Right atrium auricular region (tissue), 2 donors: ENCODE results near the gene FARS2. TPM values are rescaled to one million over a fixed set of nuclear protein-coding genes. Genes with fewer than 3 reads are reported as not detected.
A peak's percentile ranks its signal among the peaks of the same experiment; 100 is the strongest.

Source experiments
- DNase-seq: peaks from one replicate; pipeline ENCODE4 v3.0.0-alpha.2; 2019; ENCODE audit warnings: low spot score
- H3K27ac ChIP-seq, 2 donors: fragments of 200-600 bp; sonication (generic); 1 replicate in 1 of 2; 2 replicates in 1 of 2; pipeline ENCODE4 v1.5.1; 2016 to 2019
- H3K27me3 ChIP-seq, 2 donors: fragments of 200-600 bp; sonication (generic); one replicate each; pipeline versions ENCODE4 v1.5.1 to v1.6.0; 2017 to 2019
- H3K36me3 ChIP-seq: fragments of 200-600 bp; sonication (generic); one replicate; pipeline ENCODE4 v1.5.1; 2016
- H3K4me1 ChIP-seq, 2 donors: fragments of 200-600 bp; sonication (generic); one replicate each; pipeline versions ENCODE4 v1.5.1 to v1.6.0; 2017 to 2019
- H3K4me3 ChIP-seq, 2 donors: fragments of 200-600 bp; sonication (generic); 1 replicate in 1 of 2; 2 replicates in 1 of 2; pipeline ENCODE4 v1.5.1; 2017 to 2019; ENCODE audit warnings: mild to moderate bottlenecking in 1 of 2, moderate library complexity in 1 of 2
- H3K9me3 ChIP-seq, 2 donors: fragments of 200-600 bp; sonication (generic); one replicate each; pipeline ENCODE4 v1.5.1; 2019
- CTCF ChIP-seq, 2 donors: fragments of 200-600 bp; sonication (generic); IDR thresholded peaks; one replicate each; pipeline ENCODE4 v1.5.1; 2019; ENCODE audit warnings: antibody characterized with exemption in 2 of 2
- total RNA-seq, 2 donors: library from RNA; depleted of rRNA; stranded (reverse); fragments of >200 nt; gene quantifications; one replicate each; pipeline ENCODE4 v1.1.0, GENCODE V29; 2016

FARS2 gene
- total RNA-seq, 2 donors from 2014 or later = 9.4 to 15.0 TPM

GRCh38 chr6:5394280-5394679 is 133.0 kb downstream of the FARS2 start:
- Histone ChIP-seq H3K4me1 (no peaks in the 10 kb centered on the region), H3K27ac (no peak overlapping the region), H3K4me3 (no peak overlapping the region), H3K9me3 (no peaks in the 10 kb centered on the region), H3K36me3 (no peaks in the 10 kb centered on the region), H3K27me3 (no peaks in the 10 kb centered on the region)
- no peak for DNase-seq
- no peak for TF ChIP-seq CTCF (IDR thresholded peaks at IDR 0.05)

- no peak overlapping the region for H3K4me3 ChIP-seq
- H3K4me1 ChIP-seq = no peaks in the 10 kb centered on the region
- H3K27ac ChIP-seq = no peak overlapping the region
- peak in 1 of 2 donors; percentile 21 for TF ChIP-seq CTCF (IDR thresholded peaks at IDR 0.05)
- DNase-seq = no peak
- H3K36me3 ChIP-seq = no peaks in the 10 kb centered on the region
- H3K9me3 ChIP-seq = no peaks in the 10 kb centered on the region
- no peaks in the 10 kb centered on the region for H3K27me3 ChIP-seq
Observed at GRCh38 chr6:5395719-5396118, 134.4 kb downstream of the FARS2 start.

DNA sequence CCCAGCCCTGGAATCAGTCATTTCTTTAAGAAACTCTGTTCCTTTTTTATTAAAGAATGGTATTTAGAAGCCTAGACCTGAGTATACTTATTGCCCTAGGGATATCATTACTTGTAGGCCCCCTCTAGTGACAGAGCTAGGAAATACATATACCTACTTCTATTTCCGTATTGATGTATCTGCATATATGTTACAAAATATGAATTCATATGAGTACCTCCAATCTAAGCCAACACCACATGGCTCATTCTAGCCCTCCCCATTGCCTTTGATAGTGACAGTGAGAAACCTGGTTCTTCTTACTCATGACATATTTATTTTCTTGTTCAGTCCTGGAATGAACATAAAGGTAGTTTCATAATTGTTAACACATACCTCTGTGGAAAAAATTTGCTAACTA is 137.2 kb downstream of the FARS2 start:
- Histone ChIP-seq H3K27me3 (no peaks in the 10 kb centered on the region), H3K9me3 (peaks cover 0 to 8% of the 10 kb centered on the region in 2 donors), H3K4me1 (no peaks in the 10 kb centered on the region), H3K4me3 (no peak overlapping the region), H3K27ac (no peak overlapping the region), H3K36me3 (no peaks in the 10 kb centered on the region)
- DNase-seq = no peak
- TF ChIP-seq CTCF (IDR thresholded peaks at IDR 0.05) = peak in 1 of 2 donors; percentile 63

GRCh38 chr6:5399391-5399790 is 138.1 kb downstream of the FARS2 start:
- Histone ChIP-seq H3K4me3 (no peak overlapping the region), H3K9me3 (peaks cover 0 to 8% of the 10 kb centered on the region in 2 donors), H3K36me3 (no peaks in the 10 kb centered on the region), H3K27me3 (no peaks in the 10 kb centered on the region), H3K27ac (no peak overlapping the region), H3K4me1 (no peaks in the 10 kb centered on the region)
- no peak for DNase-seq
- TF ChIP-seq CTCF (IDR thresholded peaks at IDR 0.05) = no peak

- Histone ChIP-seq H3K27ac (no peak overlapping the region), H3K9me3 (peaks cover 0 to 8% of the 10 kb centered on the region in 2 donors), H3K27me3 (no peaks in the 10 kb centered on the region), H3K4me1 (no peaks in the 10 kb centered on the region), H3K4me3 (no peak overlapping the region), H3K36me3 (no peaks in the 10 kb centered on the region)
- no peak for DNase-seq
- TF ChIP-seq CTCF (IDR thresholded peaks at IDR 0.05) = peak in 1 of 2 donors; percentile 57
Observed at GRCh38 chr6:5401845-5402738, 140.8 kb downstream of the FARS2 start.
